SH-SY5Y (cell line): ENCODE measurements around the gene INPP4B.

Source experiments
- GATA2 ChIP-seq: IDR thresholded peaks from 2 replicates; pipeline ENCODE4 v1.6.1; 2011; ENCODE audit warnings: mild to moderate bottlenecking, low read depth, low read length
- GATA3 ChIP-seq: IDR thresholded peaks from 2 replicates; pipeline ENCODE4 v1.6.1; 2011; ENCODE audit warnings: low read depth, mild to moderate bottlenecking, low read length, moderate library complexity

GRCh38 chr4:142405021-142405694 is 440.9 kb downstream of the INPP4B start:
- no peak for TF ChIP-seq GATA2
- TF ChIP-seq GATA3, result no peak
